AG09309 (cell line): ENCODE data around the gene SLC27A2.

Experiments used
- DNase-seq: peaks from one replicate; pipeline ENCODE4 v3.0.0-alpha.2; 2010; ENCODE audit warnings: low read depth
- H3K4me3 ChIP-seq: 2 replicates; pipeline ENCODE4 v1.5.1; 2011; ENCODE audit warnings: mild to moderate bottlenecking, low read depth, low read length, moderate library complexity; ENCODE audit not compliant: control insufficient read depth
- TF ChIP-seq, protein P1 (sequence below): IDR thresholded peaks from 2 replicates; pipeline ENCODE4 v1.5.1; 2011; ENCODE audit warnings: mild to moderate bottlenecking, low read depth, low read length, inconsistent platforms; ENCODE audit not compliant: insufficient read depth, control insufficient read depth; ENCODE audit errors: missing control alignments

The SLC27A2 gene

DNA sequence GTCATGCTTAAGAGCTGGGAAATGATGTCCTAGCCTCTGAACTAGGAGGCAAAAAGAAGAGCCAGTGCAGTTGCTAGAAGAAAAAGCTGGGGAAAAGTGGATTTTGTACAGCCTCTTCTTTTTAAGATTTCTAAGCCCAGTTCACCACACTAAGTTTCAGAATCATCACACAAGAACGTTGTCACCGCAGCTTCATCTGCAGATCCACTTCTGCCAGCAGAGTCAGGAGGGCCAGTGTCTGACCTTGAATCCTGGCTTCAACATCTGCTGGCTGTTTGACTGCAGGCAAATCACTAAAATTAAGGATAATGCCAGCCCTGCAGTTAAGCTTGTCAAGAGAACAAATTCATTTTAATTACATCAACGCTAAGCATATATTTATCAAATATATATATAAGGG, 47.3 kb downstream of the SLC27A2 start:
- no peak for DNase-seq
- H3K4me3 ChIP-seq = no peak overlapping the region
- TF ChIP-seq, protein P1, sequence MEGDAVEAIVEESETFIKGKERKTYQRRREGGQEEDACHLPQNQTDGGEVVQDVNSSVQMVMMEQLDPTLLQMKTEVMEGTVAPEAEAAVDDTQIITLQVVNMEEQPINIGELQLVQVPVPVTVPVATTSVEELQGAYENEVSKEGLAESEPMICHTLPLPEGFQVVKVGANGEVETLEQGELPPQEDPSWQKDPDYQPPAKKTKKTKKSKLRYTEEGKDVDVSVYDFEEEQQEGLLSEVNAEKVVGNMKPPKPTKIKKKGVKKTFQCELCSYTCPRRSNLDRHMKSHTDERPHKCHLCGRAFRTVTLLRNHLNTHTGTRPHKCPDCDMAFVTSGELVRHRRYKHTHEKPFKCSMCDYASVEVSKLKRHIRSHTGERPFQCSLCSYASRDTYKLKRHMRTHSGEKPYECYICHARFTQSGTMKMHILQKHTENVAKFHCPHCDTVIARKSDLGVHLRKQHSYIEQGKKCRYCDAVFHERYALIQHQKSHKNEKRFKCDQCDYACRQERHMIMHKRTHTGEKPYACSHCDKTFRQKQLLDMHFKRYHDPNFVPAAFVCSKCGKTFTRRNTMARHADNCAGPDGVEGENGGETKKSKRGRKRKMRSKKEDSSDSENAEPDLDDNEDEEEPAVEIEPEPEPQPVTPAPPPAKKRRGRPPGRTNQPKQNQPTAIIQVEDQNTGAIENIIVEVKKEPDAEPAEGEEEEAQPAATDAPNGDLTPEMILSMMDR = no peak

DNA sequence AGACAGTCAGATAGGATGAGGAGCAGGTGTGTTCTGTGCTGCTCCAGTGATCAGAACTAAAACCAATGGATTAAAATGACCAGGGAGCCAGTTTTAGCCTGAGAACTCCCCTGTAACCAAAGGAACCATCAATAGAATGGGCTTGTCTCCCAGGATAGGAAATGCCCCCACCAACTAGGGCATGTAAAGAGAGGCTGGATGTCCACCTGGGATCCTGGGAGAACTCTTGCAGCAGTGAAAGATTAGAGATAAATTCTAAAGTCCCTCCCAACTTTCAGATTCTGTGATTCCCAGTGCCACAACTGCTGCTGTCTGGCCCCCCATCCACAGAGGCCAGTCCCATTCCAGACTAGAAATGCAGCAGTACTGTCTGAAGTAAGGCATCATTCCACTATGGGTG, 49.8 kb downstream of the SLC27A2 start:
- H3K4me3 ChIP-seq = no peak overlapping the region
- DNase-seq = no peak
- TF ChIP-seq, protein P1 = no peak

DNA sequence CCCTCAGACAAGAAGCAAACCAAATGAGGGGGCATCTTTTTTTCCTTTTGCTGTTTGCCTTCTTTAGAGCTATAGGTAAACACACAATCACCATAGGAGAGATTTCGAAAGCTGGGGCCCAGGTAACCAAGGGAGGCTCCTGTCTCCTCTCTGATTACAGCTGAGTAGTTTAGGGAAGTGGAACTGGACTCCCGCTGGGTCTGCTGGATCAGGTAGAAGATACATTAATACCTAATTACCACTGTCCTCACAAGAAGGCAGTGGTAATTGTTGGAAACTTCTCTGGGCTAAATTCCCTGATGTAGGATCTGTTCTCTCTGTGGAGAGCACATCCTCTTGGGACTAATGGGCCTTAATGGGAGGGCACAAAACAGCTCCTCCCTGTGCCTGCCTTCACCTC, 50.8 kb downstream of the SLC27A2 start:
- TF ChIP-seq, protein P1 = no peak
- H3K4me3 ChIP-seq = no peak overlapping the region
- DNase-seq = no peak

DNA sequence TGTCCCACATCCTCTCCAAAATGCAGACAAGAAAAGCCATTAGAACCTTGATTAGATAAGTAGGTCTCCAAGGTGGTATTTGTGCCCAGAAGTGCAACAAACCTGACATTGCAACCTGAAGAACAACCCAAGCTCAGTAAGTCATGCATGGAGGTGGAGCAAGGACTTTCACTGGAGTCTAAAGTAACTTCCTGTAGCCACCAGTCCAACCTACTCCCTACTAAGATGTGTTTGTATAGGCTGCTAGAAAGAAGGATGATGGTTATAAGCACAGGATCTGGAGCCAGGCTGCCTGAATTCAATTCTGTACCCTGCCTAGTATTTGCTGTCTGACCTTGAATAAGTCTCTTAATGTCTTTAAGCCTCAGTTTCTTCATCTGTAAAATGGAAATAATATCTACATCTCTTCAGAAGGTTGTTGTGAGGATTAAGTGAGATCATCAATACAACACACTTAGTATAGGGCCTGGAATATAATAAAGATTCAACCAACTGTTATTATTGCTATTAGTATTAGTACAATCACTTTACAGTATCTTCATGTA, 51.3 kb downstream of the SLC27A2 start:
- no peak for DNase-seq
- no peak overlapping the region for H3K4me3 ChIP-seq
- TF ChIP-seq, protein P1 = no peak

DNA sequence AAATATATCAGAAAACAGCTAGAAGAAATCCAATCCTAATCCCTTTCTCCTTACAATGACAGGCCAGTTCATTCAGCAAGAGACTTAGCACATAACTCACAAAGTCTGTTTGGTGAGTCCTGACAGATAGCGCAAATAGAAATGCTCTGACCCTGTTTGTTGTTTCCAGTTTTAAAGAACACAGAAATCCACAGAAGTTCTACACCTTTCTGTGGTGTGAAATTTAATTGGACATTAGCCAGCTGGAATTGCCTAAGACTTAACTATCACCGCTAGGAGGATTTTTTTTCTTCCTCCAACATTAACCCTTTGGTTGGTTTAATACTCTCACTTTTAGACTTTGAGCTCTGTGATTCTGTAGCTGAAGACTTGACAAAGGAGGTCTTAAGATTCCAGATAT, 52.8 kb downstream of the SLC27A2 start:
- H3K4me3 ChIP-seq = no peak overlapping the region
- TF ChIP-seq, protein P1 = no peak
- no peak for DNase-seq

DNA sequence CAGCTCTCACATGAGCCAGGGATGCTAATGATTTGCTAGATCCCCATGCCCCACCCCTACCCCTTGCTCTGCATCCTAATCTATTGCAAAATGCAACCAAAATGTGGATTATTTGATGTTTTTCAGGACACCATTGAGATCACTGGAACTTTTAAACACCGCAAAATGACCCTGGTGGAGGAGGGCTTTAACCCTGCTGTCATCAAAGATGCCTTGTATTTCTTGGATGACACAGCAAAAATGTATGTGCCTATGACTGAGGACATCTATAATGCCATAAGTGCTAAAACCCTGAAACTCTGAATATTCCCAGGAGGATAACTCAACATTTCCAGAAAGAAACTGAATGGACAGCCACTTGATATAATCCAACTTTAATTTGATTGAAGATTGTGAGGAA, 53.8 kb downstream of the SLC27A2 start:
- DNase-seq = no peak

More for the DNA sequence above, 53.8 kb downstream of the SLC27A2 start:
- no peak overlapping the region for H3K4me3 ChIP-seq
- TF ChIP-seq, protein P1 = no peak
